Ishikawa (cell line): ENCODE data around the gene EXOSC5.

Experiments
- CEBPB ChIP-seq: IDR thresholded peaks from 2 replicates; pipeline ENCODE4 v1.6.1; 2012
- CREB1 ChIP-seq: IDR thresholded peaks from 2 replicates; pipeline ENCODE4 v1.6.1; 2012; ENCODE audit warnings: low read depth
- EGR1 ChIP-seq: IDR thresholded peaks from 2 replicates; pipeline ENCODE4 v1.6.1; 2012
- EP300 ChIP-seq: IDR thresholded peaks from 2 replicates; pipeline ENCODE4 v1.6.1; 2012; ENCODE audit warnings: borderline replicate concordance
- FOXM1 ChIP-seq: IDR thresholded peaks from 2 replicates; pipeline ENCODE4 v1.6.1; 2012; ENCODE audit warnings: low read depth, borderline replicate concordance
- MAX ChIP-seq: IDR thresholded peaks from 2 replicates; pipeline ENCODE4 v1.6.1; 2012
- NFIC ChIP-seq: IDR thresholded peaks from 2 replicates; pipeline ENCODE4 v1.6.1; 2012
- RAD21 ChIP-seq: IDR thresholded peaks from 2 replicates; pipeline ENCODE4 v1.6.1; 2012; ENCODE audit warnings: low read depth
- REST ChIP-seq: IDR thresholded peaks from 2 replicates; pipeline ENCODE4 v1.6.1; 2012; ENCODE audit warnings: low read depth, mild to moderate bottlenecking
- TAF1 ChIP-seq: IDR thresholded peaks from 2 replicates; pipeline ENCODE4 v1.6.1; 2012; ENCODE audit warnings: low read depth, mild to moderate bottlenecking
- TCF12 ChIP-seq: IDR thresholded peaks from 2 replicates; pipeline ENCODE4 v1.6.1; 2012; ENCODE audit warnings: low read depth
- TEAD4 ChIP-seq: IDR thresholded peaks from 2 replicates; pipeline ENCODE4 v1.6.1; 2012
- USF1 ChIP-seq: IDR thresholded peaks from 2 replicates; pipeline ENCODE4 v1.6.1; 2012
- YY1 ChIP-seq: IDR thresholded peaks from 2 replicates; pipeline ENCODE4 v1.6.1; 2012; ENCODE audit warnings: low read depth
- ZBTB7A ChIP-seq: IDR thresholded peaks from 2 replicates; pipeline ENCODE4 v1.6.1; 2012; ENCODE audit warnings: low read depth

EXOSC5 gene

GRCh38 chr19:41435936-41436673 is 38.9 kb upstream of the EXOSC5 start:
- no peak for TF ChIP-seq NFIC
- TF ChIP-seq TCF12 = no peak

GRCh38 chr19:41434450-41434849 is 37.3 kb upstream of the EXOSC5 start:
- TF ChIP-seq NFIC (no peak), REST (no peak)

- no peak for TF ChIP-seq TEAD4
- no peak for TF ChIP-seq RAD21
- no peak for TF ChIP-seq USF1
- TF ChIP-seq EGR1 = no peak
- TF ChIP-seq CREB1 = no peak
- no peak for TF ChIP-seq REST
Observed at GRCh38 chr19:41433171-41433570, 36.0 kb upstream of the EXOSC5 start.

GRCh38 chr19:41431426-41432386 is 34.5 kb upstream of the EXOSC5 start:
- TF ChIP-seq RAD21 = peak; percentile 26; the same call in 1 of the 2 replicates
- TF ChIP-seq ZBTB7A = no peak

- no peak for TF ChIP-seq USF1
- no peak for TF ChIP-seq EP300
- no peak for TF ChIP-seq TEAD4
- no peak for TF ChIP-seq CEBPB
- no peak for TF ChIP-seq NFIC
- no peak for TF ChIP-seq TCF12
- no peak for TF ChIP-seq EGR1
- TF ChIP-seq CREB1 = no peak
- no peak for TF ChIP-seq TAF1
- TF ChIP-seq REST = no peak
- no peak for TF ChIP-seq ZBTB7A
- no peak for TF ChIP-seq FOXM1
- no peak for TF ChIP-seq RAD21
- TF ChIP-seq MAX = no peak
Observed at GRCh38 chr19:41430922-41431321, 33.8 kb upstream of the EXOSC5 start.

GRCh38 chr19:41428481-41428859 is 31.3 kb upstream of the EXOSC5 start:
- TF ChIP-seq FOXM1 (no peak), EP300 (no peak), RAD21 (no peak), ZBTB7A (no peak), CREB1 (no peak), MAX (no peak), USF1 (no peak), TCF12 (no peak), EGR1 (no peak), TEAD4 (no peak), YY1 (no peak), NFIC (no peak), CEBPB (no peak), REST (no peak), TAF1 (no peak)
